Loucy (cell line): Measurements from ENCODE around the gene TSPAN9.

Experiments
- H2AFZ ChIP-seq: fragments of 200-600 bp; sonication (generic); 2 replicates; pipeline ENCODE4 v1.6.0; 2016; ENCODE audit warnings: antibody characterized with exemption, mild to moderate bottlenecking, low read length, moderate library complexity
- H3F3A ChIP-seq: fragments of 200-600 bp; 2 replicates; pipeline ENCODE4 v1.6.0; 2016; ENCODE audit warnings: antibody characterized with exemption, low read depth, mild to moderate bottlenecking
- H3K27me3 ChIP-seq: fragments of 200-600 bp; sonication (generic); 2 replicates; pipeline ENCODE4 v1.6.1; 2014; ENCODE audit warnings: low read length, mild to moderate bottlenecking; ENCODE audit not compliant: insufficient read depth, poor library complexity, severe bottlenecking
- H3K36me3 ChIP-seq: fragments of 200-600 bp; sonication (generic); 2 replicates; pipeline ENCODE4 v1.6.1; 2016; ENCODE audit warnings: low read length; ENCODE audit not compliant: insufficient read depth
- H3K4me1 ChIP-seq: fragments of 200-600 bp; sonication (generic); 2 replicates; pipeline ENCODE4 v1.5.1; 2014; ENCODE audit warnings: low read length, mild to moderate bottlenecking; ENCODE audit not compliant: insufficient read depth, poor library complexity, severe bottlenecking
- H3K4me2 ChIP-seq: fragments of 200-600 bp; sonication (generic); 2 replicates; pipeline ENCODE4 v1.6.0; 2014; ENCODE audit warnings: antibody characterized with exemption, low read length, low read depth, mild to moderate bottlenecking; ENCODE audit not compliant: poor library complexity, severe bottlenecking
- H3K4me3 ChIP-seq: fragments of 200-600 bp; sonication (generic); 2 replicates; pipeline ENCODE4 v1.5.1; 2014; ENCODE audit warnings: low read length, mild to moderate bottlenecking, mixed read lengths; ENCODE audit not compliant: poor library complexity, severe bottlenecking
- H3K79me2 ChIP-seq: fragments of 200-600 bp; sonication (generic); 2 replicates; pipeline ENCODE4 v1.6.1; 2014; ENCODE audit warnings: low read length; ENCODE audit not compliant: insufficient read depth
- H3K9ac ChIP-seq: fragments of 200-600 bp; sonication (generic); 2 replicates; pipeline ENCODE4 v1.6.0; 2014; ENCODE audit warnings: mild to moderate bottlenecking, low read depth, low read length, moderate library complexity; ENCODE audit not compliant: poor library complexity, severe bottlenecking
- H3K9me2 ChIP-seq: fragments of 200-600 bp; sonication (generic); replicated peaks from 2 replicates; pipeline ENCODE4 v1.6.1; 2016; ENCODE audit warnings: low read depth, low read length, mixed read lengths
- H3K9me3 ChIP-seq: fragments of 200-600 bp; sonication (generic); 2 replicates; pipeline ENCODE4 v1.6.1; 2014; ENCODE audit warnings: mild to moderate bottlenecking, antibody characterized with exemption, low read length, low read depth; ENCODE audit not compliant: insufficient read depth
- H4K20me1 ChIP-seq: fragments of 200-600 bp; sonication (generic); 2 replicates; pipeline ENCODE4 v1.6.0; 2014; ENCODE audit warnings: antibody characterized with exemption, low read length, mild to moderate bottlenecking; ENCODE audit not compliant: insufficient read depth, poor library complexity, severe bottlenecking
- EZH2phosphoT487 ChIP-seq: fragments of 200-600 bp; IDR thresholded peaks from 2 replicates; pipeline ENCODE4 v1.6.1; 2018; ENCODE audit warnings: antibody characterized with exemption, mild to moderate bottlenecking, moderate library complexity, borderline replicate concordance
- TF ChIP-seq, protein P1 (sequence below): fragments of 200-600 bp; sonication (generic); conservative IDR thresholded peaks from 2 replicates; pipeline ENCODE4 v1.5.1; 2014; ENCODE audit warnings: mild to moderate bottlenecking, antibody characterized with exemption, low read length

The TSPAN9 gene

DNA sequence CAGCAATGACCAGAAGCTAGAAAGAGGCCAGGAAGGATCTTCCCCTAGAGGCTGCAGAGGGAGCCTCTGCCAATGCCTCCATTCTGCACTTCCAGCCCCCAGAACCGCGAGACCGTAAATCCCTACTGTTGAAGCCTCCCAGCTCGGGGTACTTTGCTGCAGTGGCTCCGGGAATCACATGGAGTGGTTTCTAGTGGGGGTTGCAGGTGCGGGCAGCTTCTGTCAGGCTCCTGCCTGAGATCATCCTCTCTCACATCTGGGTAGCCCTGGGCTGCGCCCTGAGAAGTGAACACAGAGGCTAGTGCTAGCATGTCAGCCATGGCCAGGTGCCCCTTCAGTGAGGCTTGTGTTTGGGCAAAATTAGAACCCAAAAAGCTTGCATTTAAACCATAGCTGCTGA, 67.3 kb downstream of the TSPAN9 start:
- Histone ChIP-seq H4K20me1 (no peaks in the 10 kb centered on the region), H2AFZ (no peak overlapping the region), H3K9me3 (no peaks in the 10 kb centered on the region), H3F3A (no peaks in the 10 kb centered on the region), H3K79me2 (no peaks in the 10 kb centered on the region), H3K36me3 (no peaks in the 10 kb centered on the region), H3K4me3 (no peak overlapping the region), H3K9ac (no peak overlapping the region), H3K4me1 (no peaks in the 10 kb centered on the region), H3K27me3 (no peaks in the 10 kb centered on the region), H3K9me2 (no peaks in the 10 kb centered on the region), H3K4me2 (no peak overlapping the region)
- TF ChIP-seq, protein P1, sequence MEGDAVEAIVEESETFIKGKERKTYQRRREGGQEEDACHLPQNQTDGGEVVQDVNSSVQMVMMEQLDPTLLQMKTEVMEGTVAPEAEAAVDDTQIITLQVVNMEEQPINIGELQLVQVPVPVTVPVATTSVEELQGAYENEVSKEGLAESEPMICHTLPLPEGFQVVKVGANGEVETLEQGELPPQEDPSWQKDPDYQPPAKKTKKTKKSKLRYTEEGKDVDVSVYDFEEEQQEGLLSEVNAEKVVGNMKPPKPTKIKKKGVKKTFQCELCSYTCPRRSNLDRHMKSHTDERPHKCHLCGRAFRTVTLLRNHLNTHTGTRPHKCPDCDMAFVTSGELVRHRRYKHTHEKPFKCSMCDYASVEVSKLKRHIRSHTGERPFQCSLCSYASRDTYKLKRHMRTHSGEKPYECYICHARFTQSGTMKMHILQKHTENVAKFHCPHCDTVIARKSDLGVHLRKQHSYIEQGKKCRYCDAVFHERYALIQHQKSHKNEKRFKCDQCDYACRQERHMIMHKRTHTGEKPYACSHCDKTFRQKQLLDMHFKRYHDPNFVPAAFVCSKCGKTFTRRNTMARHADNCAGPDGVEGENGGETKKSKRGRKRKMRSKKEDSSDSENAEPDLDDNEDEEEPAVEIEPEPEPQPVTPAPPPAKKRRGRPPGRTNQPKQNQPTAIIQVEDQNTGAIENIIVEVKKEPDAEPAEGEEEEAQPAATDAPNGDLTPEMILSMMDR, result no peak
- TF ChIP-seq EZH2phosphoT487, result no peak

DNA sequence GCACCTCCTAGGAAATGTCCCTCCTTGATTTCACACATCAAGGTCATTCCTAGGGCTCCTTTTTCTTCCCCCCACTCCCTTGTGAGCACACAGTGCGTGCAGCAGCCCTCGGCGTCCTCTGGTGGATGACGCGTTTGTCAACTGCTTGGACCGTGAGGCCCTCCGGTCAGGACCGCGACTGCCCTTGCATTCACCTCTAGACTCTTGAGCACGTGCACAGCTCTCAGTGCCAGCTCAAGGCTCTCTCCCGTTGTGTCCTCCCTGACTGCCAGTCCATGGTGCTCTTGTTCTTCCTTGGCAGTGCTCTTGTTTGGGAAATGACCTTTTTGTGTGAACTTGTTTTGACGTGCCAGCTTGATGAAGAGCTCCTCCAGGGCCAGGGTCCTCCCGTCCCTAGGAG, 67.9 kb downstream of the TSPAN9 start:
- H3K79me2 ChIP-seq, result no peaks in the 10 kb centered on the region
- no peak overlapping the region for H2AFZ ChIP-seq
- H3F3A ChIP-seq, result no peaks in the 10 kb centered on the region
- no peak overlapping the region for H3K4me3 ChIP-seq
- TF ChIP-seq EZH2phosphoT487, result no peak
- TF ChIP-seq, protein P1, result no peak
- no peaks in the 10 kb centered on the region for H3K9me3 ChIP-seq
- no peaks in the 10 kb centered on the region for H4K20me1 ChIP-seq
- H3K27me3 ChIP-seq, result no peaks in the 10 kb centered on the region
- H3K9ac ChIP-seq, result no peak overlapping the region
- no peaks in the 10 kb centered on the region for H3K4me1 ChIP-seq
- no peaks in the 10 kb centered on the region for H3K36me3 ChIP-seq
- no peak overlapping the region for H3K4me2 ChIP-seq
- H3K9me2 ChIP-seq, result no peaks in the 10 kb centered on the region

DNA sequence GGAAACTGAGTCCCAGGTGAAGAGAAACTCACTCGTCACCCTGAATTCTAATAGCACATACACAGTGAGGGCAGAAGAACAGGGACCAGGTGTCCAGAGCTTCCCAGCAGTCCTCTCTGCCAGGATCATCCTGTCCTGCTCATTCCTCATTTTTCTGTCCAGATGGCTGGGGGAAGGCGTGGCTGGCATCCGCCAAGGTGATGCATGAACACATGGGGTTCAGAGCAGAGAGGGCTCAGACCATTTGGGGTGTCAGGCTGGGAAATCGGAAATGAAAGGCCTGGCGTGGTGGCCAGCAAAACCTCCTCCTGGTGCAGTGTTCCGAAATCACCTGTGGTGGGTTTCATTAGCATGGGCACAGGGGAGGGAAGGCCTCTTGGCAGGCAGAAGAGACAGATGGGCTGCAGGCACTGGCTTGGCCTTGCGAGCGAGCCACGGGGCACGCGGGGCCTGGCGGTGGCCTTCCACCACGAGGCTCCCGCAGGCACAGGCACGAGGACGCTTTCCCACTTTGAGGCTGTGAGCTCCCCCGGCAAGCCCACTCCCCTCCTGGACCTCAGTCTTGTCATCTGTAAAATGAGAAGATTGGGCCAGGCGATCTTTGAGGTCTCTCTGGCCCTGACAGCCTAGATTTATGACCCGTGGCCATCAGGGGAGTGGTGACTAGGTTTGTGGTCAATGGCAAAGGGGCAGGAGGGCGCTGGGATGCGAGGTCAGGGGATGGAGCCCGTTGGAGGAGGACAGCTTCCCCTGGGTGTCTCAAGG, 68.5 kb downstream of the TSPAN9 start:
- no peaks in the 10 kb centered on the region for H3F3A ChIP-seq
- H3K4me2 ChIP-seq, result no peak overlapping the region
- H3K36me3 ChIP-seq, result no peaks in the 10 kb centered on the region
- H4K20me1 ChIP-seq, result no peaks in the 10 kb centered on the region
- no peaks in the 10 kb centered on the region for H3K4me1 ChIP-seq
- no peaks in the 10 kb centered on the region for H3K9me2 ChIP-seq
- H3K79me2 ChIP-seq, result no peaks in the 10 kb centered on the region
- no peaks in the 10 kb centered on the region for H3K9me3 ChIP-seq
- H3K9ac ChIP-seq, result no peak overlapping the region
- no peaks in the 10 kb centered on the region for H3K27me3 ChIP-seq
- TF ChIP-seq EZH2phosphoT487, result no peak
- TF ChIP-seq, protein P1, result no peak
- H2AFZ ChIP-seq, result no peak overlapping the region
- H3K4me3 ChIP-seq, result no peak overlapping the region
